ENCODE data around the gene SPRR2D.

GRCh38 chr1:153058826-153059784, 18.2 kb upstream of the SPRR2D start:
- no peak for TF ChIP-seq CTCF (conservative IDR thresholded peaks at IDR 0.05; ENCODE audit: low read depth in 2 of 2)
- no peak for TF ChIP-seq REST (IDR thresholded peaks at IDR 0.05; ENCODE audit: unreplicated experiment)
- TF ChIP-seq EZH2 (IDR thresholded peaks at IDR 0.05; ENCODE audit: low read depth, unreplicated experiment): no peak
- no peak for TF ChIP-seq POLR2AphosphoS5 (IDR thresholded peaks at IDR 0.05; ENCODE audit: low read depth)
- TF ChIP-seq EZH2phosphoT487 (IDR thresholded peaks at IDR 0.05; ENCODE audit: unreplicated experiment): no peak
- no peak for TF ChIP-seq CREB1 (CRISPR knock-in tag; IDR thresholded peaks at IDR 0.05; ENCODE audit: low read depth)
- no peak for TF ChIP-seq ZNF114 (CRISPR knock-in tag; IDR thresholded peaks at IDR 0.05)
- TF ChIP-seq ZNF331 (CRISPR knock-in tag; IDR thresholded peaks at IDR 0.05; ENCODE audit: low read depth): no peak
- no peak for TF ChIP-seq JUNB (IDR thresholded peaks at IDR 0.05; ENCODE audit: unreplicated experiment)
- TF ChIP-seq STAT1 (IDR thresholded peaks at IDR 0.05; ENCODE audit: unreplicated experiment): no peak
- no peak for TF ChIP-seq ETS1 (IDR thresholded peaks at IDR 0.05)
